PC-3 (cell line): ENCODE data around the gene STAT5A.

Experiments used
- CTCF ChIP-seq: fragments of 300-600 bp; sonication (generic); conservative IDR thresholded peaks from 2 replicates; pipeline ENCODE4 v1.5.1; 2017; ENCODE audit warnings: antibody characterized with exemption, low read depth, mild to moderate bottlenecking, low read length
- EZH2 ChIP-seq: fragments of 300-600 bp; sonication (generic); IDR thresholded peaks from one replicate; pipeline ENCODE4 v1.6.1; 2017; ENCODE audit warnings: antibody characterized with exemption, mild to moderate bottlenecking, low read length; ENCODE audit not compliant: unreplicated experiment

- TF ChIP-seq CTCF (no peak), EZH2 (no peak)
These were observed 41.8 kb upstream of the STAT5A start for GRCh38 chr17:42246515-42246914.
